IMR-90 (cell line): Measurements from ENCODE around the gene C3orf49. TPM values are rescaled to one million over a fixed set of nuclear protein-coding genes. Genes with fewer than 3 reads are reported as not detected.

Source experiments
- ATAC-seq: fragments of 200-7000 bp; cut with Tn5 transposase; 2 replicates; pipeline ENCODE4 v1.9.1; 2020; ENCODE audit warnings: low read depth, mild to moderate bottlenecking, moderate library complexity
- BruUV-seq: library from RNA; stranded (reverse); fragments of 400-500 nt; replicated peaks from 2 replicates; lab custom pipeline; 2021; lab: Mats Ljungman, UMichigan
- CTCF ChIA-PET: fragments of 300-600 bp; formaldehyde crosslinking; extraction: SDS; loops from one replicate; lab custom pipeline; 2021; ENCODE audit warnings: antibody characterized with exemption; lab: Yijun Ruan, JAX
- POLR2A ChIA-PET: fragments of 300-600 bp; sonication (Branson Sonifier 250); formaldehyde crosslinking; loops from one replicate; lab custom pipeline; 2022; ENCODE audit warnings: antibody characterized with exemption; ENCODE audit not compliant: unreplicated experiment; lab: Charles Lee
- DNase-seq: peaks from one replicate; pipeline ENCODE4 v3.0.0; 2013
- H2AFZ ChIP-seq: replicated peaks from 2 replicates; pipeline ENCODE3; 2013; ENCODE audit warnings: low read length, mild to moderate bottlenecking; ENCODE audit not compliant: poor library complexity
- H2AK5ac ChIP-seq: 2 replicates; pipeline ENCODE4 v1.6.1; 2013; ENCODE audit warnings: low read depth, low read length, inconsistent platforms
- H2AK9ac ChIP-seq: replicated peaks from 2 replicates; pipeline ENCODE3; 2013; ENCODE audit warnings: mild to moderate bottlenecking, low read depth, low read length, moderate library complexity; ENCODE audit not compliant: poor library complexity
- H2BK120ac ChIP-seq: 2 replicates; pipeline ENCODE4 v1.6.1; 2013; ENCODE audit warnings: low read depth, low read length, inconsistent platforms
- H2BK15ac ChIP-seq: 3 replicates; pipeline ENCODE4 v1.6.1; 2013; ENCODE audit warnings: low read depth, low read length, inconsistent platforms
- H2BK20ac ChIP-seq: 2 replicates; pipeline ENCODE4 v1.6.1; 2013; ENCODE audit warnings: low read depth, mild to moderate bottlenecking, inconsistent platforms, low read length, moderate library complexity
- H2BK5ac ChIP-seq: 2 replicates; pipeline ENCODE4 v1.6.1; 2013; ENCODE audit warnings: mild to moderate bottlenecking, low read depth, low read length, inconsistent platforms; ENCODE audit not compliant: poor library complexity, severe bottlenecking
- H3K14ac ChIP-seq: replicated peaks from 2 replicates; pipeline ENCODE4 v1.6.1; 2013; ENCODE audit warnings: low read depth, low read length, inconsistent platforms
- H3K18ac ChIP-seq: 2 replicates; pipeline ENCODE4 v1.6.1; 2013; ENCODE audit warnings: low read depth, low read length, control low read depth
- H3K23ac ChIP-seq: 2 replicates; pipeline ENCODE4 v1.6.1; 2013; ENCODE audit warnings: low read depth, low read length, inconsistent platforms
- H3K27ac ChIP-seq: 2 replicates; pipeline ENCODE4 v1.5.1; 2013; ENCODE audit warnings: mild to moderate bottlenecking, control low read depth, low read length; ENCODE audit not compliant: insufficient read depth
- H3K27me3 ChIP-seq: 2 replicates; pipeline ENCODE4 v1.6.1; 2013; ENCODE audit warnings: low read length; ENCODE audit not compliant: control insufficient read depth, insufficient read depth
- H3K36me3 ChIP-seq: 2 replicates; pipeline ENCODE4 v1.6.1; 2013; ENCODE audit warnings: low read length, mixed read lengths; ENCODE audit not compliant: control insufficient read depth, insufficient read depth
- H3K4ac ChIP-seq: 2 replicates; pipeline ENCODE4 v1.6.1; 2013; ENCODE audit warnings: low read depth, low read length, inconsistent platforms
- H3K4me1 ChIP-seq: 2 replicates; pipeline ENCODE4 v1.6.1; 2013; ENCODE audit warnings: low read length, mixed read lengths; ENCODE audit not compliant: control insufficient read depth, insufficient read depth
- H3K4me2 ChIP-seq: 2 replicates; pipeline ENCODE4 v1.6.1; 2013; ENCODE audit warnings: low read depth, mild to moderate bottlenecking, control low read depth, low read length, moderate library complexity
- H3K4me3 ChIP-seq: 2 replicates; pipeline ENCODE4 v1.5.1; 2013; ENCODE audit warnings: low read depth, mild to moderate bottlenecking, control low read depth, low read length, moderate library complexity; ENCODE audit not compliant: insufficient read depth
- H3K56ac ChIP-seq: 2 replicates; pipeline ENCODE4 v1.6.1; 2013; ENCODE audit warnings: low read length, inconsistent platforms; ENCODE audit not compliant: insufficient read depth; ENCODE audit errors: extremely low read depth
- H3K79me1 ChIP-seq, 2 experiments: 2 replicates each; pipeline ENCODE4 v1.6.1; 2013; ENCODE audit warnings: low read length in 2 of 2, inconsistent platforms in 1 of 2, low read depth in 1 of 2
- H3K9ac ChIP-seq: 2 replicates; pipeline ENCODE4 v1.6.1; 2013; ENCODE audit warnings: low read depth, low read length, control low read depth
- H3K9me1 ChIP-seq: 2 replicates; pipeline ENCODE4 v1.6.1; 2013; ENCODE audit warnings: low read length, inconsistent platforms; ENCODE audit not compliant: insufficient read depth
- H3K9me3 ChIP-seq: 2 replicates; pipeline ENCODE4 v1.6.1; 2013; ENCODE audit warnings: low read length; ENCODE audit not compliant: control insufficient read depth, insufficient read depth
- H4K20me1 ChIP-seq: 2 replicates; pipeline ENCODE4 v1.6.1; 2013; ENCODE audit warnings: low read length, inconsistent platforms; ENCODE audit not compliant: insufficient read depth
- H4K5ac ChIP-seq: 2 replicates; pipeline ENCODE4 v1.6.1; 2013; ENCODE audit warnings: mild to moderate bottlenecking, low read depth, low read length, control low read depth
- H4K8ac ChIP-seq, 2 experiments: 2 replicates each; pipeline ENCODE4 v1.6.1; 2013; ENCODE audit warnings: low read depth in 2 of 2, low read length in 2 of 2, control low read depth in 1 of 2, inconsistent platforms in 1 of 2
- H4K91ac ChIP-seq: 2 replicates; pipeline ENCODE4 v1.6.1; 2013; ENCODE audit warnings: low read depth, low read length, inconsistent platforms; ENCODE audit not compliant: insufficient read depth
- CHD1 ChIP-seq: IDR thresholded peaks from 2 replicates; pipeline ENCODE4 v1.6.1; 2012; ENCODE audit warnings: low read depth, low read length, improper control_type of control experiment
- WGBS, 2 experiments: methylation state at CpG; one replicate each; pipeline versions ENCODE4 v1.1.5 to v1.1.7; 2013; ENCODE audit warnings: missing lambda C conversion rate in 2 of 2; ENCODE audit not compliant: insufficient read length in 1 of 2; ENCODE audit errors: extremely low coverage in 2 of 2; 5-methylcytosine and 5-hydroxymethylcytosine counted together
- dilution Hi-C: fragments of 300-500 bp; cut with HindIII; formaldehyde crosslinking; loops from one replicate; pipeline ENCODE4 v1.14.3; 2018; ENCODE audit warnings: low sequenced_read_pairs; ENCODE audit not compliant: unreplicated experiment
- in situ Hi-C: fragments of 300-500 bp; cut with MboI; formaldehyde crosslinking; loops from 3 replicates; pipeline ENCODE4 v1.14.3; 2019; ENCODE audit warnings: low sequenced_read_pairs, inconsistent platforms, mixed read lengths
- intact Hi-C: fragments of 100-400 bp; cut with micrococcal nuclease; formaldehyde crosslinking; loops from 2 replicates; pipeline ENCODE4 v1.10.0; 2022
- polyA plus RNA-seq, 3 experiments: library from polyadenylated mRNA; depleted of rRNA; stranded (reverse); fragments of >200 nt; gene quantifications; 2 replicates each; pipeline ENCODE4 v1.2.3, GENCODE V29; 2012; ENCODE audit warnings: low replicate concordance in 1 of 3
- total RNA-seq: library from RNA; depleted of rRNA; stranded (reverse); fragments of >200 nt; gene quantifications from 2 replicates; pipeline ENCODE4 v1.2.3, GENCODE V29; 2012
- TF ChIP-seq, protein P1 (sequence below): fragments of 150-350 bp; IDR thresholded peaks from 2 replicates; pipeline ENCODE4 v1.6.1; 2016; ENCODE audit warnings: low read depth, mild to moderate bottlenecking, low read length, moderate library complexity, borderline replicate concordance

C3orf49 gene
- total and polyA plus RNA-seq, 2 of the 4 experiments (the other 2 are of a cell fraction): not detected

DNA sequence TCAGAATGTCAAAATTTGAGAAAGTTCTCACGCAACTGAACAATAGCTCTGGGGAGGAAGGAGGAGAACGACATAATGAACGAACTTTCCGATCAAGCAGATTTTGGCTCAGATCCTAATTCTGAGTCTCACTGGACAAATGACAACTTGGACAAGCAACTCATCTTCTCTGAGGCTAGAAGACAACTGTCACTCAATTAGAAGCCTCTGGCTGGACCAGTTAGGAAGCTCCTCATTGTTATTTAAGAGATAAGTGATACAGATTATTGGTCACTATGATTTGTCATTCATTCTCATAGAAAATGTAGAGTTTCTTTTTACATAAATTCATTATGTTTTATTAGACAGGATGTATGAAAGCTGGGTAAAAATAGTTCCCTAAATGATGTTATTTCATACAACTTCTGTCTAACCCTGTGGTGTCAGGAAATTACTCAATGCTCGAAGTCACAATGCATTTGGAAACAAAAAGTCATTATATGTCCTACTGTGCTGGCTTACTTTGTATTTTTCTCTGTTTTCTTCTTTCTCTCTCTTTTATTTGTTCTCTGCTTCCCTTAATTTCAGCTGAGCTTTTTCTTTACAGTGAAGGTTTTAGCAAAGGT is 11.0 kb upstream of the C3orf49 start:
- Histone ChIP-seq H3K27ac (no peak overlapping the region), H3K4me2 (no peak overlapping the region), H3K9me3 (no peaks in the 10 kb centered on the region), H3K4ac (no peak overlapping the region), H2BK120ac (no peak overlapping the region), H4K20me1 (no peaks in the 10 kb centered on the region), H3K4me3 (no peak overlapping the region), H2AK5ac (no peak overlapping the region), H2AK9ac (no peak overlapping the region), H3K18ac (no peak overlapping the region), H3K27me3 (peaks cover 3% of the 10 kb centered on the region; the same call in 1 of the 2 replicates), H4K8ac (no peak overlapping the region), H3K9ac (no peak overlapping the region), H4K91ac (no peak overlapping the region), H3K23ac (no peak overlapping the region), H2BK5ac (no peak overlapping the region), H3K79me1 (no peaks in the 10 kb centered on the region), H3K56ac (no peak overlapping the region), H3K36me3 (no peaks in the 10 kb centered on the region), H2BK15ac (no peak overlapping the region), H3K4me1 (no peaks in the 10 kb centered on the region), H2AFZ (no peak overlapping the region), H2BK20ac (no peak overlapping the region), H3K9me1 (peaks cover 3% of the 10 kb centered on the region; the same call in 1 of the 2 replicates), H4K5ac (no peak overlapping the region), H3K14ac (no peak overlapping the region)
- DNase-seq (no peak), ATAC-seq (no peak)
- dilution Hi-C loops (no loop called here), intact Hi-C loops (no loop called here), in situ Hi-C loops (loop anchor here (25.0 kb wide), 1 partner anchor 1196 kb away; no protein-coding TSS in a partner anchor)
- POLR2A ChIA-PET: no interaction called here
- no CpG with 5 or more reads among the region's 5 CpGs for WGBS, 2 experiments
- BruUV-seq: no TSS peak
- CTCF ChIA-PET: interaction anchor here (0.7 to 1.0 kb wide), 2 partner anchors 10 to 711 kb away, joined by 3 read pairs; no protein-coding TSS in a partner anchor
- TF ChIP-seq, protein P1, sequence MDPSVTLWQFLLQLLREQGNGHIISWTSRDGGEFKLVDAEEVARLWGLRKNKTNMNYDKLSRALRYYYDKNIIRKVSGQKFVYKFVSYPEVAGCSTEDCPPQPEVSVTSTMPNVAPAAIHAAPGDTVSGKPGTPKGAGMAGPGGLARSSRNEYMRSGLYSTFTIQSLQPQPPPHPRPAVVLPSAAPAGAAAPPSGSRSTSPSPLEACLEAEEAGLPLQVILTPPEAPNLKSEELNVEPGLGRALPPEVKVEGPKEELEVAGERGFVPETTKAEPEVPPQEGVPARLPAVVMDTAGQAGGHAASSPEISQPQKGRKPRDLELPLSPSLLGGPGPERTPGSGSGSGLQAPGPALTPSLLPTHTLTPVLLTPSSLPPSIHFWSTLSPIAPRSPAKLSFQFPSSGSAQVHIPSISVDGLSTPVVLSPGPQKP: no peak
- TF ChIP-seq CHD1: no peak
